Measurements from ENCODE around the gene FAM53C. TPM values are rescaled to one million over a fixed set of nuclear protein-coding genes. Genes with fewer than 3 reads are reported as not detected.
A peak's percentile ranks its signal among the peaks of the same experiment; 100 is the strongest.

FAM53C gene
- total RNA-seq, 6 donors from 2014 or later = 15.8 to 71.2 (median 21.9) TPM

- Histone ChIP-seq H3K9me3 (no peaks in the 10 kb centered on the region), H3K27me3 (no peaks in the 10 kb centered on the region), H3K4me3 (peak overlapping the region in 3 of 4 donors; percentile 54 to 85 (median 80)), H3K36me3 (peaks cover 0 to 30% (median 21%) of the 10 kb centered on the region in 4 donors), H3K4me1 (peaks cover 14 to 42% (median 16%) of the 10 kb centered on the region in 4 donors), H3K27ac (peak overlapping the region; percentile 92 to 97 (median 94))
- TF ChIP-seq POLR2AphosphoS5 (IDR thresholded peaks at IDR 0.05) (no peak), EP300 (IDR thresholded peaks at IDR 0.05) (no peak), POLR2A (IDR thresholded peaks at IDR 0.05) (no peak)
- TF ChIP-seq, protein P1, sequence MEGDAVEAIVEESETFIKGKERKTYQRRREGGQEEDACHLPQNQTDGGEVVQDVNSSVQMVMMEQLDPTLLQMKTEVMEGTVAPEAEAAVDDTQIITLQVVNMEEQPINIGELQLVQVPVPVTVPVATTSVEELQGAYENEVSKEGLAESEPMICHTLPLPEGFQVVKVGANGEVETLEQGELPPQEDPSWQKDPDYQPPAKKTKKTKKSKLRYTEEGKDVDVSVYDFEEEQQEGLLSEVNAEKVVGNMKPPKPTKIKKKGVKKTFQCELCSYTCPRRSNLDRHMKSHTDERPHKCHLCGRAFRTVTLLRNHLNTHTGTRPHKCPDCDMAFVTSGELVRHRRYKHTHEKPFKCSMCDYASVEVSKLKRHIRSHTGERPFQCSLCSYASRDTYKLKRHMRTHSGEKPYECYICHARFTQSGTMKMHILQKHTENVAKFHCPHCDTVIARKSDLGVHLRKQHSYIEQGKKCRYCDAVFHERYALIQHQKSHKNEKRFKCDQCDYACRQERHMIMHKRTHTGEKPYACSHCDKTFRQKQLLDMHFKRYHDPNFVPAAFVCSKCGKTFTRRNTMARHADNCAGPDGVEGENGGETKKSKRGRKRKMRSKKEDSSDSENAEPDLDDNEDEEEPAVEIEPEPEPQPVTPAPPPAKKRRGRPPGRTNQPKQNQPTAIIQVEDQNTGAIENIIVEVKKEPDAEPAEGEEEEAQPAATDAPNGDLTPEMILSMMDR (IDR thresholded peaks at IDR 0.05) = no peak
- ATAC-seq (ENCODE audit: low FRiP score in 2 of 2) (no peak), DNase-seq (no peak)
- WGBS, 2 donors = 30 to 45% methylated on average over 2 of the region's 2 CpGs
These were observed 1.4 kb downstream of the FAM53C start for GRCh38 chr5:138339464-138339863.

- Histone ChIP-seq H3K27ac (peak overlapping the region in 3 of 4 donors; percentile 92 to 97 (median 95)), H3K4me3 (peak overlapping the region in 1 of 4 donors; percentile 85), H3K4me1 (peaks cover 14 to 42% (median 16%) of the 10 kb centered on the region in 4 donors), H3K27me3 (no peaks in the 10 kb centered on the region), H3K9me3 (no peaks in the 10 kb centered on the region), H3K36me3 (peaks cover 4 to 36% (median 27%) of the 10 kb centered on the region in 4 donors)
- WGBS, 2 donors = 86 to 93% methylated on average over 3 of the region's 3 CpGs
- DNase-seq (no peak), ATAC-seq (ENCODE audit: low FRiP score in 2 of 2) (no peak)
- TF ChIP-seq POLR2A (IDR thresholded peaks at IDR 0.05) (no peak), POLR2AphosphoS5 (IDR thresholded peaks at IDR 0.05) (no peak), EP300 (IDR thresholded peaks at IDR 0.05) (no peak)
- TF ChIP-seq, protein P1 (IDR thresholded peaks at IDR 0.05) = no peak
These were observed 1.9 kb downstream of the FAM53C start for GRCh38 chr5:138340008-138340407.

DNA sequence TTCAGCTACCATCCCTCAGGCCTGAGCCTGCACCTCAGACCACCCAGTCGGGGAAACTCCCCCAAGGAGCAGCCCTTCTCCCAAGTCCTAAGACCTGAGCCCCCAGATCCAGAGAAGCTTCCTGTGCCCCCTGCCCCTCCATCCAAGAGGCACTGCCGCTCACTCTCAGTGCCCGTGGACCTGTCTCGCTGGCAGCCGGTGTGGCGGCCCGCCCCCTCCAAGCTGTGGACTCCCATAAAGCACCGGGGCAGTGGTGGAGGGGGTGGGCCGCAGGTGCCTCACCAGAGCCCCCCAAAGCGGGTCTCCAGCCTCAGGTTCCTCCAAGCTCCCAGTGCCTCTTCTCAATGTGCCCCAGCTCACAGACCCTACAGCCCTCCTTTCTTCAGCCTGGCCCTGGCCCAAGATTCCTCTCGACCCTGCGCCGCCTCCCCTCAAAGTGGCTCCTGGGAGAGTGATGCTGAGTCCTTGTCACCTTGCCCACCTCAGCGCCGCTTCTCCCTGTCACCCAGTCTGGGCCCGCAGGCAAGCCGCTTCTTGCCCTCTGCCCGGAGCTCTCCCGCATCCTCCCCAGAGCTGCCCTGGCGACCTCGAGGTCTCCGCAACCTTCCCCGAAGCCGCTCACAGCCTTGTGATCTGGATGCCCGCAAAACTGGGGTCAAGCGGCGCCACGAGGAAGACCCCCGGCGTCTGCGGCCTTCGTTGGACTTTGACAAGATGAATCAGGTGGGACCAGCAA lies 7.0 kb downstream of the FAM53C start:
- no peaks in the 10 kb centered on the region for H3K9me3 ChIP-seq
- no peaks in the 10 kb centered on the region for H3K27me3 ChIP-seq
- TF ChIP-seq, protein P1 (IDR thresholded peaks at IDR 0.05) = no peak
- no peak for TF ChIP-seq POLR2AphosphoS5 (IDR thresholded peaks at IDR 0.05)
- no peak for TF ChIP-seq POLR2A (IDR thresholded peaks at IDR 0.05)
- no peak for TF ChIP-seq EP300 (IDR thresholded peaks at IDR 0.05)
- peaks cover 2 to 15% (median 4%) of the 10 kb centered on the region in 4 donors for H3K4me1 ChIP-seq
- DNase-seq (peak in 1 of 2 donors; percentile 62), ATAC-seq (ENCODE audit: low FRiP score in 2 of 2) (peak in 1 of 2 donors; percentile 38)
- 97 to 98% methylated on average over 23 to 32 of the region's 32 CpGs for WGBS, 2 donors
- peaks cover 19 to 75% (median 62%) of the 10 kb centered on the region in 4 donors for H3K36me3 ChIP-seq
- H3K4me3 ChIP-seq = no peak overlapping the region
- no peak overlapping the region for H3K27ac ChIP-seq

GRCh38 chr5:138346889-138347288 lies 8.8 kb downstream of the FAM53C start:
- DNase-seq (peak in 1 of 2 donors; percentile 39), ATAC-seq (ENCODE audit: low FRiP score in 2 of 2) (no peak)
- H3K9me3 ChIP-seq = no peaks in the 10 kb centered on the region
- no peak overlapping the region for H3K4me3 ChIP-seq
- H3K4me1 ChIP-seq = no peaks in the 10 kb centered on the region
- TF ChIP-seq, protein P1 (IDR thresholded peaks at IDR 0.05) = no peak
- no peak for TF ChIP-seq EP300 (IDR thresholded peaks at IDR 0.05)
- TF ChIP-seq POLR2AphosphoS5 (IDR thresholded peaks at IDR 0.05) = no peak
- TF ChIP-seq POLR2A (IDR thresholded peaks at IDR 0.05) = no peak
- no peak overlapping the region for H3K27ac ChIP-seq
- WGBS, 2 donors = 92 to 94% methylated on average over 14 of the region's 14 CpGs
- no peaks in the 10 kb centered on the region for H3K27me3 ChIP-seq
- peaks cover 19 to 68% (median 55%) of the 10 kb centered on the region in 4 donors for H3K36me3 ChIP-seq

Measured in upper lobe of left lung (tissue), 6 donors.